Cardiac septum (tissue), 1 donor: ENCODE measurements around the gene SLC25A22. TPM values are rescaled to one million over a fixed set of nuclear protein-coding genes. Genes with fewer than 3 reads are reported as not detected.
A peak's percentile ranks its signal among the peaks of the same experiment; 100 is the strongest.

Experiments
- DNase-seq: peaks from one replicate; pipeline ENCODE4 v3.0.0-alpha.2; 2020; ENCODE audit warnings: low spot score
- intact Hi-C: fragments of 100-400 bp; cut with DNase I; formaldehyde crosslinking; loops from one replicate; pipeline ENCODE4 v1.14.0; 2022
- total RNA-seq: library from RNA; stranded (reverse); fragmentation: NEBNext Ultra II Directional; extraction: Animal tissue kit (Norgen Biotek cat#: 25700); gene quantifications from one replicate; pipeline ENCODE4 v1.2.1, GENCODE V29; 2021
- donor health status: DM: no; HTN: no; CAD: no.

Gene SLC25A22
- total RNA-seq, 1 donor from 2014 or later = 4.7 TPM

DNA sequence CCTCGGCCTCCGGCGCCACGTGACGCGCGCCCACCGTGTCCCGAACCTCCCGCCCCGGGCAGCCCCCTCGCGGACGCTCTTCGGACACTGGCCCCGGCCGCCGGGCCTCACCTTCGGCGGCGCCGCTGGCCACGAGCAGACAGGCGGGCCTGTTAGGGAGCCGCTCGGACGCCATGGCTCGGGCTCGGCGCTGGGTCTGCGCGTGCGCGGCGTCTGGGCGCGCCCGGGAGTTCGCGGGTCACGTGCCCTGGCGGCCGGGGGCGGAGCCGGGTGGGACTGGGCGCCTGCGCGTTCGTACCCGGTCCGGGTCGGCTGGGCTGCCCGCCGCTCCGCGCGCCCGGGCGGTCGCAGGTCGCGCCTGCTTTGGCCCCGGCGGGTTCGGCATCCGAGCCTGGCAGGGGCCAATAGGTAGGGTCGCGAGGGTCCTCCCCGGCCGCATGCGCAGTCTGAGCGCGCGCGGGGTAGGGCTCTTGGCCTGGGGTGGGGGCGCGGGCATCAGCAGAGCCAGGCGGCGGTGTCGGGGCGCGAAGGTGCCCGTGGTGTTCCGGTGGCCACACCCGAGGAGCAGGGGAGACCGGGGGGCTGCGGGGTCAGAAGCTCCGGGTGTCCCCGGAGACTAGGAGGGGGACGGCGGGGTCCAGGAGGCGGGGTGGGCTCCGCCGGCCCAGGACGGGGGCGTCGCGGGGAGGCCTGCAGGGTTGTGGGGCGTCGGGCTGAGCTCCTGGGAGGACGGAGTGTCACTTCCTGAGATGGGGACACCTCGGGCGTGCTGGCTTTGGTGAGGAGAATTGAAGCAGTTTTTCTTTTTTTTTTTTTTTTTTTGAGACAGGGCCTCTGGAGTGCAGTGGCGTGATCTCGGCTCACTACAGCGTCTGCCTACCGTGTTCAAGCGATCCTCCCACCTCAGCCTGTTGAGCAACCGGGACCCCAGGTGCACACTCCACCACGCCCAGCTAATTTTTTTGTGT is 20.5 kb downstream of the SLC25A22 start, which contains the start of gene GATD1:
TSS of gene GATD1 (minus strand) at position 200 of the 968 bp plus-strand sequence. CDS start at position 175, 25 bp downstream.
- intact Hi-C loops = no loop called here
- peak; percentile 97 for DNase-seq

DNA sequence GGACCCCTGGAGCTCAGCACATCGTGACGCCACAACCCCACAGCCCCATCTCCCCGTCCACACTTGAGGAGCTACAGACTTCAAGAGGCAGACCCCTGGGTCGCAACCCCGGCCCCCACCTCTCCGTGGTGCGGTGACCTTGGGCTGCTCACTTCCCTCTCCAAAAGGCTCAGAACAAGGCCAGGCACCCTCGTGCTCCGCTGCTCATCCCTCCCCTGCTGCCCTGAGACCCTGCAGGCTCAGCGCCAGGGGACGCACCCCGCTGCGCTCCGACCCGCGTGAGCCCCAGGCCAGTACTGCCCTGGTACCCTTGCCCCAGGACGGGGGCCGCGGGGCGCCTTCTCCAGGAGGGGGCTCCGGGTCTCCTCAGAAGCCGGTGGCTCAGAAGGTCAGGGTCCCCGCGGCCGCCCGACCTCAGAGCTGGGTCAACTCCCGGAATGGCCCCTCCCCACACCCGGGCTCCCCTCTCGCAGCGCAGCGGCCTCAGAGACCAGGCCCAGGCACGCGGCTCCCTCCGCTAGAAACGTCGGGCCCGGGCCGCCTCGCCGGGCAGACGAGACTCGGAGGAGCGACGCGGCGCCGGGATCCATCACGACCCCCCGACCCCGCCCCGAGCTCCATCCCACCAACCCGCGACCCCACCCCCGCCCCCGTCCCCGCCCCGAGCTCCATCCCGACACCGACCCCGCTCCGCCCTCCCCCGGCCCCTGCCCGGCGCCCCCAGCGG is 21.4 kb downstream of the SLC25A22 start:
- intact Hi-C loops = no loop called here
- no peak for DNase-seq

DNA sequence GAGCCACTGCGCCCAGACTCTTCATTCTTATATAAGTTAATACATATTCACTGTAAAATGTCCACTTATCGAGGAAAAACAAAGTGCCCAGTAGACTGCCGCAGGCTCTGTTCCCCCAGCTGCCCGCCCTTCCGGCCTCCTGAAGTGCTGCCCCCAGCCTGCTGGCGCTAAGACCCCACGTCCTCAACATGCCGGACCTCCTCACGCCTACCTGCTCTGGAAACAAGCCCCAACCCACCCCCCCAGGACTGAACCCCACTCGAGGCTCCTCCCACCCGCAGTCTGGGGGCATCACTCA is 21.9 kb downstream of the SLC25A22 start:
- no peak for DNase-seq
- intact Hi-C loops = no loop called here

DNA sequence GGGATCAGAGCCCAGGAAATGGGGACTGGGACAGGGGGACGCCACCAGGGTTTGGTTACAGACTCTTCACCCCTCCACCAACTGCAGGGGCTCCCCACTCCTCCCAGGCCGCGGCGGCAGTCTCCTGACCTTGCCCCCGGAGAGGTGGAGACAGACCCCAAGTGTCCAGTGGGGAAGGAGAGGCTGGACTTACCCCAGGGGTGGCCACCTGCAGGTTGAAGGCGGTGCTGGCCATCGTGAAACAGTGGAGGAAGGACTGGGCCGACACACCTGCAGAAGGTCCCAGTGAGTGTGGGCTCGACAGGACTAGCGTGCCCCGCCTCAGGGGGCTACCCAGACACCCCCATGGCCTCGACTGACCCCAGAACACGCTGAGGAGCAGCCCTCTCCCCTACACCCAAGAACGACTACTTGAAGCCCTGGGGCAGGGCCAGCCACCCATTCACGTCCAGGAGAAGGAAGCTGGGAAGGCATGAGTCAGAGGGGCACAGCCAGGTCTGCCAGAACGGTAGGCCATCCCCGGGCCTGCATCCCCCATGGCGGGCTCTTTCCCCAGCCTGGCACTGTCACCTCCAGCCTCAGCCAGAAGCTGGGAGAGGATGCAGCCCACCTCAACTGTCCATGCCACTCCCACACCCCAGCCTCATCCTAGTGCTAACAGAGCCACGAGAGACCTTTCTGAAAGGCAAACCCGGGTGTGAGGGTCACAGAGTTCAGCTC is 23.0 kb downstream of the SLC25A22 start:
- intact Hi-C loops = no loop called here
- DNase-seq = no peak

DNA sequence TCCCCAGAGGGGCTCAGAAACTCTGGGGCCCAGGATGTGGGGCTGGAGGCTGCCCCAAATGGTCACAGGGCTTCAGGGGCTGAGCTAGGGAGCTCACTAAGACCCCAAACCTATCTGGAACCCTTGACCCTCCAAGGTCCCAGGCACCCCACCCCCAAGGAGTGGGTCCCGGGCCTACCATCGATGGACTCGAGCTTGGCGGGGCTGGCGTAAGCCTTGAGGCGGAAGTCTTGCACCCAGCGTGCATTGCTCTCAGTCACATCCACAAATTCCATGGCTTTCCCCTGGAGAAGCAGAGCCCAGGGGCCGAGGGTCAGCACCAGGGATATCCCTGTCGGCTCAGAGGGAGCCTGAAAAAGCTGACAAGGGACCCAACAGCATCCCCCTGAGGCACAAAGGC is 24.3 kb downstream of the SLC25A22 start:
- no peak for DNase-seq
- intact Hi-C loops = no loop called here

DNA sequence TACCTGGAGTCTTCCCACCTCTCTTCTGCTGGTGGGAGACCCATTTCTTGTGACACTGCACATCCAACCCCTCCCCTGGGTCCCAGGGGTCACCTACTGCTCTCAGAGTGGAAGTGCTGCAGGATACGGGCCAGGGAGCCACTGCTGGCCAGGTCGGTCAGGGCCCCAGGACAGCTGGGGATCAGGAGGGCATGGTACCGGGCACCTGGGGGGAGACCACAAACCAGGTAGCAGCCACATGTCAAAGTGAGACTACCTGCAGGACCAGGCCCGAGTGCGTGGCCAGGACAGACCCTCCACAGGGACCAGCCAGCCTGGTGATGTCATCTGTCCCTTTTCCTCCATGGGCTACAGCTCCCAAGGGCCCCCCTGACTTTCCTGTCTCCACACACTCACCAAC is 24.7 kb downstream of the SLC25A22 start:
- intact Hi-C loops = no loop called here
- DNase-seq = no peak

DNA sequence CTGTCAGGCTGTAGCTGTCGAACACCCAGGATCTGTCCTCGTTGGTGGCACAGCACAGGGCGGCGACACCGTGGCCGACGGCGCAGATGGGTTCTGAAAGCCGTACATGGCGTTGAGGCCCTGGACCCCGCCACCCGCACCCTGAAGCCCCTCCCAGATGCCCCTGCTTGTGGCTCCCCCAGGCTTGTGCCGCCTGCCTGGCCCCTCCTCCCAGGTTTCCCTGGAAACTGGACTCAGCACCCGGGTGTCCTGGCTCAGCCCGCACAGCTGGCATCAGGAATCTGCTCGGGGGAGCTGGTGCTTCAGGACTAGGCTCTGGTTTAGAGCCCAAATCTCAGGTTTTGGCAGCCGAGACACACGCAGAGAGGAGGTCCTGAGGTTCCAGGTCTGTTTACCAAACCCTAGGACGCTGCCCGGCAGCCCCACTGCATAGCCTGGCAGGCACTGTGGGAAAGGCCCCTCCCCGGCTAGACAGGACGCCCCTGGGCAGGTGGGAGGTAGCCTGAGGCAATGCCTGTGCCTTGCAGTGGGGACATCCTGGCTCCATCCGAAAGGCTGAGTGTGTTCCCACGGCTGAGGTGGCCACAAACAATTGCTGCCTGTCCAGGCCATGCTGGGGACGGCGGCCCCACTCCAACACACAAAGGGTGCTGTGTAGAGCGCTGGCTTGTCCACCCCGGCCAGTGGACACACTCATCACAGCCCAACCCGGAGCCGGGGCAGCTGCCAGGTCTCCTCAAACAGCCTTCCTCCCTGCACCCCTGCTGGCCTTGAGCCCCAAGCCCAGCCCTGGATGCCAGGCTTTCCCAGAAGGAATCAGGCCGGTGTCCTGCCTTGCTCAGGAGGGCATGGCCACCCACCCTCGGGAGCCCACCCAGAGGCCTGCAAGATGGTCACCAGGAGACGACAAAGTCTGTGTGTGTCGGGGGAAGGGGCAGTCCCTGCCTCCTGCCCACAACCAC is 25.4 kb downstream of the SLC25A22 start:
- intact Hi-C loops = no loop called here
- no peak for DNase-seq

DNA sequence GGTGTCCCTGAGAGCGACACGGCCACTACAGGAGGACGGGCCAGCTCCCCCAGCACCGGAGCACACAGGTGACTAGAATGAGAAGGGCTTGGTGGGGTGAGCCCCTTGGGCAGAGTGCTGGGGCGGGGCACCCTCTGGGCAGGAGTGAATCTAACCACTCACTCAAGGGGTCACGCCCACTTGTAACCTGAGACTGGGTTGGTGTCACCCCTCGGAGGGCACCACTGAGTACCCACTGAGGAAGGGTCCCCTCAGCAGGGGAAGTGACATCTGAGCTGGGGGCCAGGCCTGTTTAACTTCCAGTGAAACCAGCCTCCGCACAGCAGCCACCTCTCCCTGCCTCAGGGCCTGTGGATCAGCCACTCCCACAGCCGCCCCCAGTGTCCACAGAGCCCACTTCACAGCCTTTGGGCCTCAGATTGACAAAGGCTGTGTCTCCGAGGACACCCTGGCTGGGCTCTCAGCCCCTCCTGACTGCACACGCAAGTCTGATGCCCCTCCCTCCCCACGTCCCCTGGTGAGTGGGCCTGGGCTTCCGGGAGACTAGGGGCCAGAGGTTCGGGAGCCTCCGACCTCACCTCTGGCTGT is 26.4 kb downstream of the SLC25A22 start:
- DNase-seq = no peak
- intact Hi-C loops = no loop called here

DNA sequence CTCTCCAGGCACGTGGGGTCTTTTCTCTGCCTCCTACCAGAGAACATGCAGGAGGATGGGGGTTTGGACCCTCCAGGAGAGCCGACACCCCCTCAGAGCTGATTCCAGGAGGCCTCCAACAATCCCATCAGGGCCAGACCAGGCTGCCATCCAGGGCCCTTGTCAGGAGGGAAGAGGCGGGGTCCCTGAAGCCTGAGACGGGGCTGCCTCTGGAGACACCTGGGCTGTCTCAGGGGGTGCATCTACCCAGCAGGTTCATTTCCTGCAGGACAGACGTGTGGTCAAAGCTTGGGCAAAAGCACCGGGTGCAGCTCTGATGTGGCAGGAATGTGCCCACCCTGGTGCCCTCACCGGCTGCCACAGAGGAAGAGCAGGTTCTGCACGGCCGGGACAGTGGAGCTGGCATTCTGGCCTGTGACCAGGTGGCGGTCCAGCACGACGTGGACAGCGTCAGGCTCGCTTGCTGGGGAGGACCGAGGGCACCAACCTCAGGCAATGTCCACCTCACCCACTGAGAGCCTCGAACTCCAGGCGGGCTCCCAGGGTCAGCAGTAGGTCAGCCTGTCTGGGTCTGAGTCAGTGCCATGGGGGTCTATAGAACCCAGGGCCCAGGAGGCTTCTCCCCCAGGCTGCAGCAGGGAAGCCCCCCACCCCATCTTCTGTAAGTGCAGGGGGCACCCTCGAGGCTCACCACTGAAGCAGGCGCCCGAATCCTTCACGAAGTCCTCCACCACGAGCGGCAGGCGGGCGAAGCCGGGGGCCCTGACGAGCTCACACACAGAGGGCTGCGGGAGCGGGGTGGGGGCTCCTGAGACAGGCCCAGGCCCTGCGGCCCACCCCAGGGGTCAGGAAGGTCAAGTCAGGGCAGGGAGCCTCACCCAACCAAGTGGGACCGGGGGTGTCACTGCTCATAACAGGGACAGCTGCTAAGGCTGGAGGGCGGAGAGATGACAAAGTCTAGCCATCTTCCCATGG is 27.2 kb downstream of the SLC25A22 start:
- intact Hi-C loops = no loop called here
- DNase-seq = no peak

DNA sequence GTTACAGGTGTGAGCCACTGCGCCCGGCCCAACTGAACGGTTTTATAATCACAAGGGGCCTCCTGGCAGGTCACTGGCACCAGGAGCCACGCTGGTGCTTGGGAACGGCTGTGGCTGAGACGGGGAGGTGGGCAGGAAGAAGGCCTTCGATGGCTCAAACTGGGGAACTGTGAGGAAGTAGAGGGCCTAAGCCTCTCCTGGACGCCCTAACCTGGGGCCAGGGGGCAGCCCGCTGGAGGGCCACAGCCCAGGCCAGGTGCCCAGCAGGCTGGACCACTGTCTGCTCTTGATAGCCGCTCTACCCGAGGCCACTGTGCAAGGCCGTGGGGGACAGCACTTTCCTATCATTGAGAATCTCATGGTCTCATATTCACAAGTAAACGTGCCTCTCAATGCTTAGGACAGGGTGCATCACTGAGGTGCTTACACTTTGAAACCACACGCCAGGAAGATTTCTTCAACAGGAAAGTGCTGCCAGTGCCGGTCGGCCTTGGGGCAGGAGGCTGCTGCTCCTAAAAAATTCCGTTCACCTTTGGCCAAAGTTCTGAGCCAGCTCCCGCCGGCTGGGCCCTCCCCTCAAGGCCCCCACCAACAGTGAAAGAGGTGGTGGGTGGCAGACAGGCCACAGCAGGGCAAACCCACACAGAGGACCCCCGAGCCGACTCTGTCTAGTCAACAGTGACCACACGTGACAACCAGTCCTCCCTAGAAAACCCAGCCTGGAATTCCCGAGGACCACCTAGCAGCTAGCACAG is 28.0 kb downstream of the SLC25A22 start:
- no peak for DNase-seq
- intact Hi-C loops = no loop called here

DNA sequence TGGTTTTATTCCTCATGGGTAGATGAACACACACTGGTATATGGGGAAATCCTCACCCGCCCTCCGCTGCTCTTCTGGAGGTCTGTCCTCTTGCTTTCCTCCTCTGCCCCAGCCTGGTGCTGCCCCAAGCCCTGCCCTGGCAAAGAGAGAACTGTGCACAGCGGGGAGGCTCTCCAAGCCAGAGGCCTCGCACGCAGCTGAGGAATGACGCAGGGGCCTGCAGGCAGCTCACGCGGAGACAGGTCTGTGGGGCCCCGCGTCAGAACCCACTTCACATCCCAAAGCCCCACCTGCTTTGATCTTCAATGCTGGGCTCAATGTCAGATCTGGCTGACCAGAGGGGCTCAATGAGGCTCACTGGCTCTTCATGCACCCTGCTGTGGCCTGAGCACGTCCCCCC is 30.8 kb downstream of the SLC25A22 start:
- no peak for DNase-seq
- intact Hi-C loops = no loop called here

DNA sequence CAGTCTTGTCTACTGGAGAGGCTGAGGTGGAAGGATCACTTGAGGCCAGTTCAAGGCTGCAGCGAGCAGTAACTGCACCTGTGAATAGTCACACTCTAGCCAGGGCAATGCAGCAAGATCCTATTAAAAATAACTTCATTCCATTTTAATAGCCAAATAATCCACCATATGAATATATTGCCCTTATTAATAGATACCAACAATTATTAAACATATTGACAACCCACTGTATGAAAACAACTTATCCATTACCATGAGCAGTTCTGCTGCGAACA is 31.2 kb downstream of the SLC25A22 start:
- DNase-seq = no peak
- intact Hi-C loops = no loop called here

DNA sequence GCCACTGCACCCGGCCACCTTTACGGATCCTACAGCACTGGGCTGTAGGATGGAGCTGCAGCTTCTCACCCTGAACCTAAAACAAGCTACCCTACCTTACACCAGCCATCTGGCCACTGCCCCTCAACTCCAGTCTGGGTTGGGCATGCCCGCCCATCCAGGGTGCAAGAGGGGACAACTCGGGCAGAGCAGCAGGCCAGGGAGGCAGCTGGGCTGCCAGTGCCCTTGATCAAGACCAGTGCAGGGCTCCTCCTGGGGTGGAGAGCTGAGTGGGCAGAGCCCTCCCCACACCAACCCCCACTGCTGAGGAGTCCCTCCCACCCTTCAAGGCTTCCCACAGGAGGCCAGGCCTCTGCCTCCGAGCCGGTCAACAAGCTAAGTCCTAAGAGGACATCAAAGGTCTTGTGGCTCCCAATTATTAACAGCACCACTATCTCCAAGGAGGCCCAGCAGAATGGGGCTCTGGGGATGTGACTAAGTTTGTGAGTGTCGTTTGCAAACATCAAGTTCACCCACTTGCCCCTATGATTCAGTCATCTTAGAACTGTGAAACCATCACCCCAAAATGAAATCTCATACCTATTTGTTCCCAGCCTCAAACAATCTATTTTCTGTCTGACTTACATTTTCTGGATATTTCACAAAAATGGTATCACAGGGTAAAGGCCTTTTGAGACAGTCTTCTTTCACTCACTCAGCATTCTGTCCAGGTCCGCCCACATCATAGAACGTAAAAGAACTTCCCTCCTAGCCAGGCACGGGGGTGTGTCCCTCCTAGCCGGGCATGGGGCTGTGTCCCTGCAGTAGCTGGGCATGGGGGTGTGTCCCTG is 31.8 kb downstream of the SLC25A22 start:
- DNase-seq = no peak
- intact Hi-C loops = no loop called here

DNA sequence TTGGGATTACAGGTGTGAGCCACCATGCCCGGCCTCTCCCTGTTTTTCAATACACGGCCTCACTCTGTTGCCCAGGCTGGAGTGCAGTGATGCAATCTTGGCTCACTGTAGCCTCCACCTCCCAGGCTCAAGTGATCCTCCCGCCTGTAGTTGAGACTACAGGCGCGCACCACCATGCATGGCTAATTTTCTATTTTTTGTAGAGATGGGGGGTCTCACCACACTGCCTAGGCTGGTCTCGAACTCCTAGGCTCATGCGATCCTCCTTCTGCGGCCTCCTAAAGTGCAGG is 32.3 kb downstream of the SLC25A22 start:
- DNase-seq = no peak
- intact Hi-C loops = no loop called here

DNA sequence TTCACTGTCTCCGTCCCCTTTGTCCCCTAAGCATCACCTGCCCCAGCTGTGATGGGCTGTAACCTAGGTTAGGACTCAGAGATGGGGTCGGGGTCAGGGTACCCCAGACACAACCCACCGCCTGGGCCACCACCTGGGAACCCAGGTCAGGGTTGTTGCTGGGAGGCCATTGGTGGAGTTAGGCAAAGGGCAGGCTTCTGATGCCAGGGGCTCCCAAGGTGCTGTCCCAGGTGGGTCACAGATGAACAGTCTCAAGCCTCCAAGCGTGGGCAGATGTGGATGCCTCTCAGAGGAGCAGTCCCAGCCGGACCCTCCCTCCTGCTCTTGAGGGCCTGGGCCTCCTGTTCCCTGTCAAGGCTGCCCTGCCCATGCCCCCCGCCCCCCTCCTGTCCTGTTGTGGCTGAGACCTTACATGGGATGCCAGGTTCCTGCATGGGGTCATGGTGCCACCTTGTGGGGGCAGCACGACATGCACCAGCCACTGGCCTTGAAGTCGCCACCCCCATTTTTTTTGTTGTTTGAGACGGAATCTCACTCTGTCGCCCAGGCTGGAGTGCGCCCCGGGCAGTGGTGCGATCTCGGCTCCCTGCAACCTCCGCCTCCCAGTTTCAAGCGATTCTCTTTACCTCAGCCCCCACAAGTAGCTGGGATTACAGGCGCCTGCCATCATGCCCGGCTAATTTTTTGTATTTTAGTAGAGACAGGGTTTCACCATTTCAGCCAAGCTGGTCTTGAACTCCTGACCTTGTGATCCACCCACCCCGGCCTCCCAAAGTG is 32.9 kb downstream of the SLC25A22 start:
- no peak for DNase-seq
- intact Hi-C loops = no loop called here
